HG03196 (cell line): ENCODE data around the gene TMTC3.
"Not testable (repeated sequence)": the region's sequence is repeated elsewhere in the genome, so short reads cannot be mapped to it uniquely, and the experiment has no call there.

ENCODE experiments used
- ATAC-seq: cut with Tn5 transposase; IDR thresholded peaks from one replicate; pipeline ENCODE4 v1.9.1; 2021; ENCODE audit not compliant: unreplicated experiment

Gene TMTC3

DNA sequence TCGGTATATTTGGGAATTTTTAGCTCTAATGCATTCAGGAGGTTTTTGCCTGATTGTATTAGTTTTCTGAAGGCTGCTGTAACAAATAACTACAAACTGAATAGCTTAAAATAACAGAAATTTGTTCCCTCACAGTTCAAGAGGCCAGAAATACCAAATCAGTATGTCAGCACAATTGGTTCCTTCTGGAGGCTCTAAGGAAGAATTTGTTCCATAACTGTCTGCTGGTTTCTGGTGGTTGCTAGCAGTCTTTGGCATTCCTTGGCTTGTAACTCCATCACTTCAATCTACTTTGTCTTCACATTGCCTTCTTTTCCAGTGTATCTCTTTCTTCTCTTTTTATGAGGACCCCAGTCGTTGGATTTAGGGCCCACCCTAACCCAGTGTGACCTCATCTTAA is 21.3 kb downstream of the TMTC3 start:
- no peak for ATAC-seq

DNA sequence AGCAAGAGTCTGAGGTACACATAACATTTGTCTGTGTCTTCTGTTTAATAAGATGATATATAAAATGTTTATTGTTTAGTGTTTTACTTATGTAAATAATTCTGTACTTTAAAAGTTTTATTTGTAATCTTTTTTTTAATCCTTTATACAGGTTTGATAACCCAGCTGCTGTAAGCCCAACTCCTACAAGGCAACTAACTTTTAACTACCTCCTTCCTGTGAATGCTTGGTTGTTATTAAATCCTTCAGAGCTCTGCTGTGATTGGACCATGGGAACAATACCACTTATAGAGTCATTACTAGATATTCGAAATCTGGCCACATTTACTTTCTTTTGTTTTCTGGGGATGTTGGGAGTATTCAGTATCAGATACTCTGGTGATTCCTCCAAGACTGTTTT is 24.1 kb downstream of the TMTC3 start:
- no peak for ATAC-seq

DNA sequence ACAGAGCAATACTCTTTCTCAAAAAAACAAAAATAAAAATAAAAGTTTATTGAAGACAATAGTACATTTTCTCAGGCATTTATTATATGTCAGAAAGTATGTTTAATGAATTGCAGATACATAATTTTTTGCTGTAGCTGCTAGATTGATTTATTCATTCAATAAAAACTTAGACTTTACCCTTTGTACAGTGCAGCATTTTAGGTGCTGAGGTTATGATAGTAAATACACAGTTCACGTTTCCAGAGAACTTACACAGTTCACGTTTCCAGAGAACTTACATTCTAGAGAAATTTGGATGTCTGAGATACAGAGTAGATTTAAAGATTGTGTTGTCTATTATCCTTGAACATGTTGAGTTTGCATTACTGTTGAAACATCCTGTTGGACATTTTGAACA is 25.3 kb downstream of the TMTC3 start:
- no peak for ATAC-seq

DNA sequence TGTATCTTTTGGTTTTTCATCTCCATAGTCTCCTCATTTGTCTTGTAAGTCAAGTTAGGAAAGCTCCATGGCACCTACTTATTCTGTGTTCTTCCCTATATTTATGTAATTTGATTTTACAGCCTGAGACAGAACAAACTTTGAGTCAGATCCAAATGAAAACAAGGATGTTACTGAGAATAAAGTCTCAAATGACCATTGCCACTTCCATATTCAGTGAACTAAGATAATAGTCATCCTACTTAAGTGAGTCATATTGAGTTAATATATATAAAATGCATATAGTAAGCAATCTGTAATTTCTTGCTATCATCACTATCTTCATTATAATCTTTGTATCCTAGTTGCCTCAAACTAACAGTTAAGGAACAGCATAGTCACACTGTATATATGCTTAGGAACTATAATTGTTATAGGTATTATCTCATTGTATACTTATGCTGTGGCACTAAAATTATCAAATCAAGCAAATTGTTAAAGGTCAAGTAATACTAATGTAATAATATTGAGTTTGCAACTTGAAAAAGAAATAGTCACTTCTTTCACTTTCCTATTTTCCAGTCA is 30.8 kb downstream of the TMTC3 start:
- no peak for ATAC-seq

DNA sequence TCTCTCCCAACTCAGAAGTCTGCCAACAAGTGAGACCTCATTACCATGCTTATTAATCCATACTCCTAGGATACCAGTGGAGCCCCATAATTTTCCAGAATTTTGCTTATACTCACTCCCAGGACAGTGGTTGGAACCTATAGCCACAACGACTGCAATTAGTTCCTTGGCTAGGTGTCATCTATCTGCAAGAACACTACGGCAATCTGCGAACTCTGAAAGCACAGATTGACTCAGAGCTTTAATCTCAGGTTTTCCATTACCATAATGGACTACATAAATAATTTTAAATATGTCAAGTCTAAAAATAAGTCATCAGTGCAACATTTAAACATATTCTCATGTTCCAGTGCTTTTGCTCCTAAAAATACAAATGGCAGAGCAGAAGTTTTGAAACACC is 33.4 kb downstream of the TMTC3 start:
- no peak for ATAC-seq

DNA sequence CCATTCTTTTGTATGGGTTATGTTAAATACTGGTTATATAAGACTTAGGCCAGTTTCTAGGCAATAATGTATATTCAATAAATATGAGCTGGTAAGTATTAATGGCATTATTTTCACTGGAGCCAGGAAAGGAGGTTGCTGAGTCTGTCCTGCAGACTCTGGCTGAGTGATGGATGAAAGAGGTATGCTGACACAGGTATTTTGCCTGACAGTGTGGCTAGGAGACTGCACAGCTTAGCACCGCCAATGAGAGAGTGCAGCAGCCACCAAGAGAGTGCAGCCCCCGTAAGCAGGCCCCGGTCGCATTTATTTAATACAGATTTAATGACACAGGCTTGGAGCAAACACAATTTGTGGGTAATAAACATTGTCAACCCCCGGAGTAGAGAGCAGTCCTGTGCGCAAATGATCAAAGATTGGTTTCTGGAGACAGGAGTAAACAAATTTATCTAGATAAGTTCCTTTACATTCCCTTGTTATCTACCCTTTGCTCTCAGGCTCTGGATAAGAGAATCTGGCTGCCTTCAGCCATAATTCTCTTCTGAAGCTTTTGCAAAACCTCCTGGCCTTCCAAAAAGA is 37.4 kb downstream of the TMTC3 start:
- no peak for ATAC-seq

DNA sequence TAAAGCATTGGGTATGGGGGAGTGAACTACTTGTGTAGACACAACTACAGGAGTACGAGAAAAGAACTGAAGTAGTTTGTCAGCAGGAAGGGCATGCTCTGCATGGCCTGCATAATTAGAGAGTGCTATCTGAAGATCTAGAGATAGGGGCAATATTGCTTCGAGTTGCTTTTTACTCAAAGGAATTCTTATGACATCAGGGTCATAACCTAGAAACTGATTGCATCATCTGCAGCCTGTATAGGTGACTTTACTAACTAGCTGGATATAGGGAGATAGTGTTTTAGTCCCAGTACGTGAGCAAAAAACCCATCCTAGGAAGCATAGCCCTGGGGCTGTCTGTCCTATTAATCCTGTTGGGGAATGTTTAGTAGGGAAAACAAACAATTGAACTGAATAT is 39.8 kb downstream of the TMTC3 start:
- ATAC-seq: no peak

DNA sequence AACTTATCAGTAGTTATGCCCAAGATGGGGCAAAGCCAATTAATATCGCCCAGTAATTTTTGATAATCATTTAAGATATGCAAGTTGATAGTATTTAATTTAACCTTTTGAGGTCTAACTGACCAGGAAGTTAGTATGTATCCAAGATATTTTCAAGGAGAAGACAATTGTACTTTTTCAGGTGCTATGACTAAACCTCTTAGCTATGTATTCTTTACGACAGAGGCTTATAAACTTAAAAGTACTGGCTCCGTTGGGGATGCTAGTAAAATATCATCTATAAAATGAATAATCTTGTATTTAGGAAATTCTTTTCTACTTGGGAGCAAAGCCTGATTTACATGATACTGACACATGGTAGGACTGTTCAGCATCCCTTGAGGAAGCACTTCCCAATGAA is 40.3 kb downstream of the TMTC3 start:
- no peak for ATAC-seq

DNA sequence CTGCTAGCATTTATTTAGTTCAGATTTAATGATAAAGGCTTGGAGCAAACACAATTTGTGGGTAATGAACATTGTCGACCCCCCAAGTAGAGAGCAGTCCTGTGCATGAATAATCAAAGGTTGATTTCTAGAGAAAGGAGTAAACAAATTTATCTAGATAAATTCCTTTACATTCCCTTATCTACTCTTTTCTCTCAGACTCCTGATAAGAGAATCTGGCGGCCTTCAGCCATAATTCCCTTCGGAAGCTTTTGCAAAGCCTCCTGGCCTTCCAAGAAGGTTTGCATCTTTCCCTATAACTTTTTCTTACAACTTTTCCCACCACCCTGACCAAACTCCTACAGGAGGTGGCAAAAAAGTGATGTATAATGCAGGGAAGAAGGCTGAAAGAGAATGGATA is 42.1 kb downstream of the TMTC3 start:
- ATAC-seq: no peak

DNA sequence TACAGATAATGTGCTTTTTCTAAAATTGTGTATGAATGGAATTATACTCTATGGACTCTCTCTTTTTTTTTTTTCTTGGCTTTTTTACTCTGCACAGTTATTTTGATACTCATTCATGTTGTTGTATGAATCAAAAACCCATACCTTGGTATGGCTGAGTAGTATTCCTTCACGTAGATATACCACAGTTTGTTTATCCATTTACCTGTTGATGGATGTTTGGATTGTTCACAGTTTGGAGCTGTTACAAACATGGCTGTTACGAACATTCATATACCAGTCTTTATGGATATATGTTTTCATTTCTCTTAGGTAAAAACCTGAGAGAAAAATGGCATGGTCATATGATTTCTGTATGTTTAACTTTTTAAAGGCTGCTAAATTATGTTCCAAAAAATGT is 43.2 kb downstream of the TMTC3 start:
- no peak for ATAC-seq

DNA sequence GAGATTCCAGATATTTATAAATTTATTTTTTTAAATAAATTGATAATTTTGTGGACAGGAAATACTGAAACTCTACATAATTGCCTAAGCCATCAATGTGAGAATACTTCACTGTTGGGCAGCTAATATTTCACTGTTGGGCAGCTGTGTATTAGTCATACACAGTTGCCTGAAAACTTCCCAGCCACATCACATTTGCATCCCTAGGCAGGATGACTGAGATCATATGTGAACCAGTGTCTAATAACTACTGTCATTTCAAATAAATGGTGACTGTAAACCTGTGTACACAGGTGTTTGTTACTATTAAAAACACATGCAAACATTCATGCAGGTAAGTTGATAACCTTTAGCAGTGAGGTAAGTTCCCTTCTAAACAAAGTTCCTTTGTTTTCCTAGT is 43.9 kb downstream of the TMTC3 start:
- ATAC-seq: peak; percentile 93

DNA sequence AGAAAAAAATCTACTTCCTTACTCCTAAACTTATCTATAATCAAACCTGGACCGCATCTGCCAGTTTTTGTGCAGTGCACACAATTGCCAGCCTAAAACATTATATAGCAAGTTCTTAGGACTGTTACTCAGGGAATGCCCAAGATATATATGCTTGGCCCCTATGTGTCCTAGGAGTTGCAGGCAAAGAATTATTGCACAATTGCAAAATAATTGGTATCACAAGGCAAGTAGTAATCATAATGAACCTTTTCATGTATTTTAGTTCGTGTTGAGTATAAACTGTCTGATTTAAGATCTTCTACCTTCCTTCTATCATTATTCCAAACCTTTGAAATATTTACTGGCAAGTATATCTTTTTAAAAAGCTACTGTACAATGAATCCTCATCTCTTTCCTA is 45.5 kb downstream of the TMTC3 start:
- no peak for ATAC-seq

DNA sequence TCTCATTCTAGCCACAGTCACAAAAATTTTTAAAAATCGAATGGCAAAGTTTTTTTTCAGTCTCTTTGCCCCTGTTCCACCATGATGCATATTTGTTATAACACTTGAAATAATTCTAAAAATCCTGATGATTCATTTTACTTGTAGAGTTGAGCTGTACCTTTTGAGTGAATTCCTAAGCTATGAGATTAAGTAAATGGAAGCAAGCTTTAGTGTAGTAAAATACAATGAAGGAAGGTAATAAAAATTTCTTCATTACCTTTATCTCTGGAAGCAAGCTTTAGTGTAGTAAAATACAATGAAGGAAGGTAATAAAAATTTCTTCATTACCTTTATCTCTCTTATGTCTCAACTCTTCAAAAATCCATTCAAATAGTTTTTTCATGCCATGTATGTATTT is 46.1 kb downstream of the TMTC3 start:
- no peak for ATAC-seq

DNA sequence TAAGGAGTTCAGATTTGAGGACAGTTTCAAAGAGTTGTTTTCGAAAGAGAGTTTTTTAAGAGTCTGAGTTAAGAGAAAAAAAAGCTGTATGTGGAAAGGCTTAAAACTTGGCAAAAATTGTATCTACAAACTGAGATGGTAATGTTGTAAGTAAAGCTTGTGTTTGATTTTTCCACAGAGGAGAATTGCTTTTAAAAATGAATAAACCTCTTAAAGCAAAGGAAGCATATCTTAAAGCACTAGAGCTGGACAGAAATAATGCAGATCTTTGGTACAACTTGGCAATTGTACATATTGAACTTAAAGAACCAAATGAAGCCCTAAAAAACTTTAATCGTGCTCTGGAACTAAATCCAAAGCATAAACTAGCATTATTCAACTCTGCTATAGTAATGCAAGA is 50.3 kb downstream of the TMTC3 start:
- no peak for ATAC-seq

DNA sequence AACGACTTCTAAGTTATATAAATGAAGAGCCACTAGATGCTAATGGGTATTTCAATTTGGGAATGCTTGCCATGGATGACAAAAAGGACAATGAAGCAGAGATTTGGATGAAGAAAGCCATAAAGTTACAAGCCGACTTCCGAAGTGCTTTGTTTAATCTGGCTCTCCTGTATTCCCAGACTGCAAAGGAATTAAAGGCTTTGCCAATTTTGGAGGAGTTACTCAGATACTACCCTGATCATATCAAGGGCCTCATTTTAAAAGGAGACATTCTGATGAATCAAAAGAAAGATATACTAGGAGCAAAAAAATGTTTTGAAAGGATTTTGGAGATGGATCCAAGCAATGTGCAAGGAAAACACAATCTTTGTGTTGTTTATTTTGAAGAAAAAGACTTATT is 52.8 kb downstream of the TMTC3 start:
- no peak for ATAC-seq

DNA sequence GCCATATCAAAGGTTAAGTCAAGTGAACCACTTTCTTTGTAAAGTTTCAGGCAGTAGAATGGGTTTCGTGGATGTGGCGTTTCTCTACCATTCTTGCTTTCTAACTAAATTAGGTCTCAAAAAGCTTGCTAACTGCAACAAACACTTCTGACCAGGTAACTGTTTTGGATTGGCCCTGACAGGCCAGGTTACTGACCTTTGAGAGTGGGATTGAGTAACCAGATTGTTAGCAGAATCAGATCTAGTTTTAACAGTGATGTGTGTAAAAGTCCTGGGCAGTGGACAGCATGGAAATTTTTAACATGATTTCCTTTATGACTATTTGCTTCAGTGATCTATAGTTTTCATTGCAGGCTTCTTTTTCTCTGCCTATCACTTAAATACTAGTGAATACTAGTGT is 57.9 kb downstream of the TMTC3 start:
- ATAC-seq: no peak

DNA sequence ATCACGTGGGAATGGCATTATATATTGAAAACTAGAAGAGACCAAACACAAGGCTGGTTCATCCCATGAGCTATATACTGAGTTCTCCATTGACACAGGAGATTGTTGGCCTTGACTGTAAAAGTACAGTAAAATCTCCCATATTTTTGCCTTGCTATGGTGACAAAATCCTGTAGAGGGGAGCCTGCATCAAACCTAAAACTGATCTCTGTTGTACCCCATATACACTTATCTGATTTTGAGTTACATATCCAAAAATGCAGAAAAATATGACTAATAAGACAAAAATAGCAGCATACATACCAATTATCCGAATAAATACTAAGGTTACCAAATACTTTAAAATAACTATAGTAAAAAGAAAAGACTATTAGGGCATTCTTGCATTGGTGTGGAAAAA is 60.4 kb downstream of the TMTC3 start:
- no peak for ATAC-seq

DNA sequence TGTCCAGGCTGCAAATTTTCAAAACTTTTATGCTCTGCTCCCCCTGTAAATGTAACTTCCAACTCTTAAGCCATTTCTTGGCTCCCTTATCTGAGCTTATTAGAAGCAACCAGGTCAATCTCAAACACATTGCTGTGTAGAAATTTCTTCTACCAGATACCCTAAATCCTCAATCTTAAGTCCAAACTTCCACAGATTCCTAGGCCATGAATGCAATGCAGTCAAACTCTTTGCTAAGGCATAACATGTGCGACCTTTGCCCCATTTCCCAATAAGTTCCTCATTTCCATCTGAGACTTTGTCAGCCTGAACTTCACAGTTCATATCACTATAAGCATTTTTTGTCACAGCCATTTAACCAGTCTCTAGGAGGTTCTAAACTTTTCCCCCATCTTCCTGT is 64.5 kb downstream of the TMTC3 start:
- ATAC-seq: no peak

DNA sequence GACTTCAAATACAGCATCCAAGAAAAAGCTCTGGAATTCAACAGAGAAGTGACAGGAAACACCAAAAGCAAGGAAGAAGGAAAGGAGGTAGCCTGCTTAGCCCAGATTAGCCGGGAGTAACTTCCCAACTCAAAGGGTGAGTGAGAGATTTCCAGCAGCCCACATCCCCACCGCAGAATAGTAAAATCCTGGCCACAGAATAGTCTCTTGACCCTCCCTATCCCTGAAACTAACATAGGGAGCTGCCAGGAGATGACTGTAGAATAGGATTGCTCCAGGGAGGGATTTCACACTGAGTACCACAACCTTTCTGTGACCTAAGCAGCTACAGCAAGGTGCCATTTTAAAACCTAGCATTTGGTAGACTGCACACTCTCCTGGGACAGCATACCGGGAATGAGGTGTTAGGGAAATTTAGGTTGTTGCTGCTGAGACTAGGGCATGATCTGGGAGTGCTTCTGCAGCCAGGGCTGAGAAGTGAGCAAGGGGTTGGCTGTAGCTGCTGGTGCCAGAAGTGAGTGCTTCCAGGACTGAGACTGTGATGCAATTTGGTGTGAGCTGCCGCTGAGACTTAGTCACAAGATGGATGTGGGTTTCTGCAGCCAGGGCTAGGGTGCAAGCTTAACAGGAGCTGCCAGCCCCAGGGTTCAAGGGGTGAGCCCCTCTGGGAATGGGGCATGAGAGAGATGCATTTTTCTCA is 66.0 kb downstream of the TMTC3 start:
- no peak for ATAC-seq

DNA sequence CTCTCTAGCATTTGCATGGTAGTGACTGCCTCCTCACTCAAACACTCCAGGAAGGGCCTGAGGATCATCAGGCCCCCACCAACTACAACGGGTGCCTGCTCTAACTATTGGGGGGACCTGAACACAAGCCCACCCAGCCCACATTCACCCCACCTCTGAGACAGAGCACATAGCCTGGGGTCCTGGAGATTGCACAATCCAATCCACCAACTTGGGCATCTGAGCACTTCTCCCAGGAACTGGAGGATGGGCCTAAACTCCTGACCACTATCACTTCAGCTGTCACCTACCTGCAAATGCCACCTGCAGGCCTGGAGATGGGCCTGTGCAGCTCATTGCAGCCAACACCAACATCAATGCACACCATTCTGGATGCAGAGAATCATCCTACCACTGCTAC is 66.6 kb downstream of the TMTC3 start:
- ATAC-seq: no peak

DNA sequence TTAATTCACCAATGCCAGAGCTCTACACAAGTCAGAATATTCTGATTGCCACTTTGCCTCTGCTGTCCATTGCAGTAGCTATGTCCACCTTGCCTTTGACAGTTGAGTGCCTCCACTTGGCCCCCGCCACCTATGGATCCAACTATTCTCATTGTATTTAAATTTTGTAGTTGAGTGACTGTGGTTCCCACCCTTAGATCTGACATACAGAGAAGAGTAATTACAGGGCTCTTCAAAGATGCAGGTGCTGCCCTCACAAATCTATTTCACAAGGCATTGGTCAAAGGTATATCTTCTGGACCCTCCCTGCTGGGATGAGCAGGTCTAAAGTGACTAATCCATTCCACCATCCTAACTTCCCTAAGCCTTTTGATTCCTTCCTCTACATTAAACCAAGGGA is 68.2 kb downstream of the TMTC3 start:
- ATAC-seq: not testable (repeated sequence)

DNA sequence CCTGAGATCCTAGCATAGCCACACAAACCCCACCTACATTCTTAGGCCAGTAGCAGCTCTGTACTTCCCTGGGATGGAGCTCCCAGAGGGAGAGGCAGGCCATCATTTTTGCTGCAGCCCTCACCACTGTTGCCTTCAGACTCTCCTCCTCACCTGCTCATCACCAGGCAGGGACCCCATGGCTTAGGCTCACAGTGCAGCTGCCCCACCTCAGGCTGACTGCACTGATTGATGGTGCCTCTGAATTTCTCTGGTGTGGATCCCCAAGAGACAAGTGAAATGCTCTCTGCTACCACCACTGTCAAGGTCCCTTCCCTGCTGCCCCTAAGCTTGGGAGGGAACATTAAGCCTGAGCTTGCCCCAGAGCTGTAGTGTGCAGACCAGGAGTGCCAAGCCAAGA is 76.2 kb downstream of the TMTC3 start:
- no peak for ATAC-seq

DNA sequence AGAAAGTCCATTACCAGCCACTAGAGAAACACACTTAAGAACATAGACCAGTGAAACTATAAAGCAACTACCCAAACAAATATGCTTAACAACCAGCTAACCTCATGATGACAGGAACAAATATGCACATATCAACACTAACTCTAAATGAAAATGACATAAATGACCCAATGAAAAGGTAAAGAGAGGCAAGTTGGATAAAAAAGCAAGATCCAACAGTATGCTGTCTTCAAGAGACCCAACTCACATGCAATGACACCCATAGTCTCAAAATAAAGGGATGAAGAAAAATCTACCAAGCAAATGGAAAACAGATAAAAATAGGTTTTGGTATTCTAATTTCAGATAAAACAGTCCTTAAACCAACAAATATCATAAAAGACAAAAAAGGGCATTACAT is 77.8 kb downstream of the TMTC3 start:
- ATAC-seq: no peak
